Omental fat pad (tissue), 4 donors: ENCODE data around the gene MAPKAP1. TPM values are rescaled to one million over a fixed set of nuclear protein-coding genes. Genes with fewer than 3 reads are reported as not detected.

Experiments
- ATAC-seq: fragments of 150-250 bp; one replicate; pipeline ENCODE4 v1.9.1; 2016; ENCODE audit warnings: mild to moderate bottlenecking, moderate library complexity; ENCODE audit not compliant: low FRiP score
- DNase-seq: peaks from one replicate; pipeline ENCODE4 v3.0.0-alpha.2; 2019; ENCODE audit warnings: low spot score
- total RNA-seq, 4 donors: library from RNA; depleted of rRNA; stranded (reverse); fragments of >200 nt; gene quantifications; one replicate each; pipeline ENCODE4 v1.1.0, GENCODE V29; 2016
- TF ChIP-seq, protein P1 (sequence below), 3 donors: fragments of 450-650 bp; IDR thresholded peaks; one replicate each; pipeline ENCODE4 v1.5.1; 2016 to 2017; ENCODE audit warnings: antibody characterized with exemption in 3 of 3, mild to moderate bottlenecking in 3 of 3, moderate library complexity in 2 of 3

Gene MAPKAP1
- total RNA-seq, 4 donors from 2014 or later = 60.0 to 78.0 (median 72.9) TPM

GRCh38 chr9:125415583-125416460 is 291.2 kb downstream of the MAPKAP1 start:
- TF ChIP-seq, protein P1, sequence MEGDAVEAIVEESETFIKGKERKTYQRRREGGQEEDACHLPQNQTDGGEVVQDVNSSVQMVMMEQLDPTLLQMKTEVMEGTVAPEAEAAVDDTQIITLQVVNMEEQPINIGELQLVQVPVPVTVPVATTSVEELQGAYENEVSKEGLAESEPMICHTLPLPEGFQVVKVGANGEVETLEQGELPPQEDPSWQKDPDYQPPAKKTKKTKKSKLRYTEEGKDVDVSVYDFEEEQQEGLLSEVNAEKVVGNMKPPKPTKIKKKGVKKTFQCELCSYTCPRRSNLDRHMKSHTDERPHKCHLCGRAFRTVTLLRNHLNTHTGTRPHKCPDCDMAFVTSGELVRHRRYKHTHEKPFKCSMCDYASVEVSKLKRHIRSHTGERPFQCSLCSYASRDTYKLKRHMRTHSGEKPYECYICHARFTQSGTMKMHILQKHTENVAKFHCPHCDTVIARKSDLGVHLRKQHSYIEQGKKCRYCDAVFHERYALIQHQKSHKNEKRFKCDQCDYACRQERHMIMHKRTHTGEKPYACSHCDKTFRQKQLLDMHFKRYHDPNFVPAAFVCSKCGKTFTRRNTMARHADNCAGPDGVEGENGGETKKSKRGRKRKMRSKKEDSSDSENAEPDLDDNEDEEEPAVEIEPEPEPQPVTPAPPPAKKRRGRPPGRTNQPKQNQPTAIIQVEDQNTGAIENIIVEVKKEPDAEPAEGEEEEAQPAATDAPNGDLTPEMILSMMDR (IDR thresholded peaks at IDR 0.05) = no peak
- ATAC-seq = no peak

GRCh38 chr9:125413579-125413978 is 293.4 kb downstream of the MAPKAP1 start:
- TF ChIP-seq, protein P1 (IDR thresholded peaks at IDR 0.05) = no peak
- no peak for ATAC-seq
- DNase-seq = no peak

More at GRCh38 chr9:125415583-125416460, 291.2 kb downstream of the MAPKAP1 start:
- no peak for DNase-seq

GRCh38 chr9:125412166-125412565 is 294.8 kb downstream of the MAPKAP1 start:
- TF ChIP-seq, protein P1 (IDR thresholded peaks at IDR 0.05) = no peak
- DNase-seq = no peak
- no peak for ATAC-seq

DNA sequence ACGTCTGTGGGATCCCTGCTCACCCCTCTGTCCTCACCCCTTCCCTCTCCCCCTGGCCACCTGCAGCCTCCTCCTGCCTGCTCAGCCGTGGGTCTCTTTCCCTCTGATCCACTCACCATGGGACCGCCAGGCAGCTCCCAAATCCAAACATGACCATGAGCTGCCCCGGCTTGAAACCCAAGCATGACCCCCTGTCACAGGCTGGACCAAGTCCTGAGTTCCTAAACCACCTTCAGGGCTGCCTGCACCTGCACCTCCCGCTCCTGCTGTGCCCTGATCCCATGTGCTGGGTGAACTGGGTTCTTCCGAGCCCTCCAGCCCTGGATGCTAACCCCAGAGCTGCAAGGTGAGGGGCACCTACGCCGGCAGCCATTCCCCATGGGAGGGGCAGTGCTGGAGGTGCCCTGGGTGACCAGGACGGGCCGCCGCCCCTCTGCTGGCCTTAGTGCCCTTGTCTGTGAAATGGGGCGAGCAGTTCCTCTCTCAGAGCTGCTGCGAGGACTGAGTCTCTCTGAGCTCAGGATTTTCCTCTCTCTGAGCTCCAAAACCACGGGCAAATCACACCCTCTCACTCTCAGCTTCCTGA is 295.7 kb downstream of the MAPKAP1 start:
- no peak for ATAC-seq
- no peak for DNase-seq
- TF ChIP-seq, protein P1 (IDR thresholded peaks at IDR 0.05) = no peak

- ATAC-seq (no peak), DNase-seq (no peak)
- TF ChIP-seq, protein P1 (IDR thresholded peaks at IDR 0.05) = no peak
These were observed 296.5 kb downstream of the MAPKAP1 start for GRCh38 chr9:125410522-125410894.

GRCh38 chr9:125409637-125410521 is 297.1 kb downstream of the MAPKAP1 start:
- TF ChIP-seq, protein P1 (IDR thresholded peaks at IDR 0.05) = no peak
- ATAC-seq = no peak
- no peak for DNase-seq
